ENCODE measurements around the gene VWC2L.

VWC2L gene

GRCh38 chr2:214542295-214542694, 131.4 kb downstream of the VWC2L start:
- DNase-seq (ENCODE audit: low spot score) = no peak

- peak; percentile 25 for DNase-seq (ENCODE audit: low spot score)
These were observed 132.0 kb downstream of the VWC2L start for GRCh38 chr2:214542866-214543265.

DNA sequence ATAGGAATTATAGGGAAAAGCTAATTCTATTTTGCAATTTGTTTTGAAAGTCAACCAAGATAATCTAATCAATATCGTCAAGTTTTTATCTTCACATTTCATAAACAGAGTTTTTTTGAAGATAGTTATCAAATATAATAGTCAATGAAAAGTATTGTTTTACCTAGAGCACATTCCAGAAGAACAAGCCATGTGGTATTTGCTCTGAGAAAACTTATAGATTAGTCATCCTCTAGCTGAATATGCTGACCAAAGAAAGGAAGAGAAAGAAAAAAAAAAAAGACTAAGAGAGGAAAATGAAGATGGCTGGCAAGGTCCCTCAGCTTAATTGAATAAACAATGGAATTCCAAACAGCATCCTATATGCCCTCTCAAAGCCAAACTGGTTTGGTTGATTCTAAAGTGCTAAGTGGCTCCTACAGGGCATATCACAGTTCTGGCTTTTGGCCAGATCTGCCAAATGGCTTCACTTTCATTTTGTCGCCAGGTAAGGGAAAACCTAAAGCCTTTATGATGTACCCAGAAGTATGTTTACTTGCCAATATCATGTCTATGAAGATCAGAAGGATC, 132.6 kb downstream of the VWC2L start:
- DNase-seq (ENCODE audit: low spot score) = peak; percentile 15

DNA sequence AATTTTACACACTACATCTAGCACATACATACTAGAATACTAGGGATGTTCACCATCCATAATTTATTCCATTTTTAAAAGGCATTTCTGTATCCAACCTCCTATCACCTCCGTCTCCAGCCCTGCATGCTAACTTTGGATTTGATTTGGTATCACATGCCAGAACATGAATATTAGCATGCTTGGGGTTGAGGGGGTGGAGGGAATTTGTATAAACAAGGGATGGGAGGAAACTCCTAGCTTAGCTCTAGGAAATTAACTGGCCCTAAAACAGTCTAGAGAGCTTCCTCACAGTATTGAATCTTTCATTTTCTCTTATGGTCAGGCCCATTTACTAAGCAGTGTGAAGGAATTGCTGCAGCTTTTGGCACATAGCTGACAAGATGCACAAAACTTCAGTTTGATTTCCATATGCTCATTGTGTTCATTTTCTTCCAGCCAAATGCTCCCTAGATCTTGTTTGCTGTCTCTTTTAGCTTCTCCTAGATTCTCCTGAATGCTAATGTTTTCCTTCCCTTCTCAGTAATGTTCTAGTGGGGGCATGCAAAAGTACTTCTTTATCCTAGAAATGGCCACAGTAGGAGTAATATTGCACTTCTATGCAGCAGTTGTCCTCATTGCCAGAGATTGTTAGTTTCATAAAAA, 135.2 kb downstream of the VWC2L start:
- DNase-seq (ENCODE audit: low spot score) = no peak

DNA sequence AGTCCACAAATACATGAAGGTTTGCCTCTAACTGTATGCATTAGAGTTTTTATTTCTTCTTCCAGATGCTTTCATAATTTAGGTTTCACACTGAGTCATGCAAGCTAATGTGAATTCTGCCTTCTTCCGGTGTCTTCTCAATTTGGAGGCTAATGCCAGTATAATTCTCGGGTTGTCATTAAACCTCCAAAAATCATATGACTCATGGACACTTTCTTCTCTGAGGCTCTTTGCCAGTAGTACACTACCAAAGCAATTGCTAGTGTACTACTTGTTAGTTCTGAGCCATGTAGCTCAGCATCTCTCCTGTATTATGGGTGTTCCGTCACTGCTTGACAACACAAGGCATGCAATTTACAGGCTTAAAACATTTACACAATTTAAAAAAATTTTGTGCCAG, 137.1 kb downstream of the VWC2L start:
- peak; percentile 21 for DNase-seq (ENCODE audit: low spot score)

- no peak for DNase-seq (ENCODE audit: low spot score)
These were observed 139.1 kb downstream of the VWC2L start for GRCh38 chr2:214549946-214550345.

DNA sequence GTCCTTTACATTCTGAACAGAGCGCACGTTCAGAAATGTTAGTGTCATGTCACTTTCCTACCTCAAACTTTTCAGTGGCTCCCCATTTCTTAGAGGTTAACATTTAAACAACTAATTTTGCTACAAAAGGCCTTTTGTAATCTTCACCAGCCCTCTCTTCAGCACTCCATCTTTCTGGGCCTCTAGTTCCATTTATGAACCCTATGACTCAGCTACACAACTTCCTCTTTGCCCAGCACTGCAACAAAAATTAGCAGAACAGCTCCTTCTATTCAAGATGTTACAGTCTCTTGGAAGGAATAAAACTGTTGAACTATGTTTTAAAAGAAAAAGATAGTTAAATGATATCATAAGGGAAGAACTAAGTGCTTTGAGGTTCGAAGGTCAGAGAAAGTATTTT, 139.9 kb downstream of the VWC2L start:
- DNase-seq (ENCODE audit: low spot score) = no peak

DNA sequence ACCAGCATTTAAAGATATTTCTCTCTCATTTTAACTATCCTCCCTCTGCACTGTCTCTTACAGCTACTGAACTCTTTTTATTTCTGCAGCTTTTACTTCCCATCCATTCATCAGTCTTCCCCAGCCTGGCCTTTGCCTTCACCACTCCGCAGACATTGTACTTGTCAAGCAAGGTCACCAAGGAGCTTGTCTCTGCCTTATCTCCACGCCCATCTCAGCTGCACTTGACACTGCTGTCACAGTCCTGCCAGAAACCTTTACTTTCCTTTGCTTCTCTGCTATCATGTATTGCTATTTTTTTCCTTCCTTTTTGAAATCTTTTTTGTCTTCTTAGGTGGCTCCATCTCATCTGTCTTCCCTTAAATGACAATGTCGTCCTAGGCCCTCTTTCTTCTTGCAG, 147.0 kb downstream of the VWC2L start:
- no peak for DNase-seq (ENCODE audit: low spot score)

DNA sequence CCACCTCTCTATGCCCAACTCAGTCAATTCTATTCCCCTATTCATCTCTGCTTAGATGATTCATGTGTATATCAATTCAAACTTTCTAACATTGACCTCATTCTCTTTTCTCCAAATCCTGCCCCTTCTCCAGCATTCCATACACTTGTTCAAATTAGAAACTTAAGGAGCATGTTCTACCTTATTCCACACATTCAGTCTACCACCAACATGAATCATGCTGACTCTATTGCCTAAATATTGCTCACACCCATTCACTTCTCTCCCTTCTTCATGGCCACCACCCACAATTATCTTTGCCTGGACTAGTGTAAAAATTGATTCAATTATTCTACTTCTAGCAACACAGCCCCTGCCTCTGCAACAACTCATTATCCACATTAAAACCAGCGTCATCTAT, 147.5 kb downstream of the VWC2L start:
- DNase-seq (ENCODE audit: low spot score) = no peak

- no peak for DNase-seq (ENCODE audit: low spot score)
These were observed 149.3 kb downstream of the VWC2L start for GRCh38 chr2:214560176-214560575.

DNA sequence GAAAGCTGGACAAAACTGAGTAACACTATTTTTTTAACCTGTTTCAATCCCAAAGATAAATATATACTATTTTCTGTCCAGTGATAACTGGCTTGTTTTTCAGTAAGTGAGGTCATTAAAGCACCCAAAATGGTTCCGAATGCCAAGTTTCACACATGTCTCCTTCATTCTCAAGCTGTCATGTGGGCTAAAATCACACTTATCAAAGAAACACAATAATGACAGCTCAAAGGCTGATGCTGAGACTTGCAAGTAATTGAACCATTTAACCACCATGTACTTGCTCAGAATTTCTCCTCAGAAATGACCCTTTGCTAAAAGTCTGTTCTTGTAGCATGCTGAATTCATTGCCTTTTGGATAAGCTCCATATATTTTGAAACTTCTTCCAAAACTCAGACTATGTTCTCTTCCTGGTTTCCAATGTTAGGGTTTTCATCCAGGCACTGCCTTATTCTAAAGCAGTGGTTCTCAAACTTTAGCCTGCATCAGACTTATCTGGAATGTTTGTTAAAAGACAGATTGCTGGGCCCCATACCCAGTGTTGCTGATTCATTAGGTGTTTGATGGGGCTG, 149.8 kb downstream of the VWC2L start:
- no peak for DNase-seq (ENCODE audit: low spot score)

DNA sequence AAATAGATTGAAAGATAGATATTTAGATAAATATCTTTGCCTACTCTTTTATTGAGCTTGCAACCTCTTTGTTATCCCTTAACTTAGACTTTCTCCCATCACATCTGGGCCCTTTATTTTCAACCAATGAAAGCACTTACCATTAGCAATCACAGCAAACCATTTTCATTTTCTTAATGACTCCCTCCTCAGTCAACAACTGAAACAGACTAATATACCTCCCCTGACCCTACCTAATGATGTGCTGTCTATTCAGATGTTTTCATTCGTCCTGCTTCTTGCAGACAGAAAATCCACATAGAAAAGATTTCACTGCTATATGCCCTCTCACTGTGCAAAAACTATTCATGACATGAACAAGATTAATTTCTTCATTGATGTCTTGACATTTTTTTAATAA, 154.4 kb downstream of the VWC2L start:
- DNase-seq (ENCODE audit: low spot score) = no peak

GRCh38 chr2:214566457-214566856, 155.6 kb downstream of the VWC2L start:
- DNase-seq (ENCODE audit: low spot score) = no peak

- no peak for DNase-seq (ENCODE audit: low spot score)
These were observed 158.7 kb downstream of the VWC2L start for GRCh38 chr2:214569419-214570035.

- no peak for DNase-seq (ENCODE audit: low spot score)
These were observed 163.4 kb downstream of the VWC2L start for GRCh38 chr2:214574084-214574781.

- DNase-seq (ENCODE audit: low spot score) = no peak
These were observed 164.2 kb downstream of the VWC2L start for GRCh38 chr2:214575030-214575429.

- no peak for DNase-seq (ENCODE audit: low spot score)
These were observed 164.6 kb downstream of the VWC2L start for GRCh38 chr2:214575465-214575864.

GRCh38 chr2:214577769-214578168, 166.9 kb downstream of the VWC2L start:
- no peak for DNase-seq (ENCODE audit: low spot score)

DNA sequence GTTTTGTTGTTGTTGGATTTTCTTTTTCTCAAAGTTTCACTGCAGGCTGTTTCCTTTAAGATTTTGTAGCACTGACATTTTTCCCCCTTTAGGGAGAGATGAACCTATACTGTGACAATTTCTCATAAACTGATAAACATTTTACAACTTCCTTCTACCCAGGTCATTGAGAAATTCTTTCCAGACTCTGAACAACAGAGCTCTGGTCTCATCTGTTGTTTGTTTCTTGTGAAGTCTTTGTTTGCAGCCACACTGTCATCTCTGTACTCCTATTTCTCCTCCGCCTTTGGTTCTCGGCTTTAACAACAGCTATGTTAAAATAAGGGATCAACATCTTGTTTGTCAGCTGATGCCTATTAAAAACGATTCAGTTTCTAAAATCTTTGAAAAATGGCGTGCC, 167.6 kb downstream of the VWC2L start:
- no peak for DNase-seq (ENCODE audit: low spot score)

- DNase-seq (ENCODE audit: low spot score) = no peak
These were observed 168.2 kb downstream of the VWC2L start for GRCh38 chr2:214579035-214579434.

GRCh38 chr2:214587442-214587841, 176.6 kb downstream of the VWC2L start:
- no peak for DNase-seq (ENCODE audit: low spot score)

DNA sequence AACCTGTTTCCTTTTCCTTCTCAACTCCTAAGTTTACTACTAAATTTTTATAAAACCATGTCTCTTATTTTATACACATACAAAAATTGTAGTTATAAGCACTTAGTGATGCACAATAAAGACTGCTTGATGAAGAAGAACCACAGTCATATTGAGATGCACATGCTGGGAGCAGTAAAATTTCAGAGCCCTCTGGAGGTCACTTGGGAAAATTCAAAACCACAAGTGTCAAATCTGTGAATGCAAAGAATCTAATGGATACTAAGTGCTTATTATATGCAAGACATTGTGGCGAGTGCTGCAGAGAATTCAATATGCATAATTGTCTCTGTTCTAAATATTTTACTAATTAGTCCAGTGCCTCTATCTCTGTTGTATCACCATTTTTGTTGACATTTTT, 180.5 kb downstream of the VWC2L start:
- DNase-seq (ENCODE audit: low spot score) = no peak

DNA sequence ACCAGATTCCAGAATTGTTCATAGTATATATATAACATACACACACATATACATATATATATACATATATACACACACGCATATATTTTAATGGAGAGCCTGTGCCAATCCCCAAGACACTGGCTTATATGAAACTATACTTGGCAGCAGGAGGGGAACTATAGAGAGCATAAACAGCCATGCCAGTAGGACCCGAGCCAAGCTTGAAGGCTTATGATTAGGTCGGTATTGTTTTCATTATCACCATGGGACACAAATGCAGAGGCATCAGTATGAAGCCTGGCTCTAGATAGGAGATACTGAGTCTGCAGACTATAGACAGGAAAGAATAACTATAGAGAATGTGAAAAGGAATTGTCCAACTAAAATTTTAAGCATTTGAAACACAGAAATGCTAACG, 181.2 kb downstream of the VWC2L start:
- DNase-seq (ENCODE audit: low spot score) = no peak
